HCT116 (cell line): Measurements from ENCODE around the gene WWOX. TPM values are rescaled to one million over a fixed set of nuclear protein-coding genes. Genes with fewer than 3 reads are reported as not detected.

ENCODE experiments used
- ATAC-seq: fragments of 200-7000 bp; cut with Tn5 transposase; 2 replicates; pipeline ENCODE4 v1.9.1; 2020; ENCODE audit warnings: mild to moderate bottlenecking, moderate library complexity
- BruUV-seq: library from RNA; stranded (reverse); fragments of 400-500 nt; replicated peaks from 2 replicates; lab custom pipeline; 2021; lab: Mats Ljungman, UMichigan
- CTCF ChIA-PET: fragments of 300-600 bp; sonication (Branson Sonifier 250); formaldehyde crosslinking; loops from one replicate; lab custom pipeline; 2021; ENCODE audit warnings: antibody characterized with exemption; lab: Charles Lee
- POLR2A ChIA-PET: fragments of 300-600, 350-600 bp; sonication (Branson Sonifier 250); formaldehyde crosslinking; loops from one replicate; lab custom pipeline; 2021; ENCODE audit warnings: antibody characterized with exemption; lab: Charles Lee
- RAD21 ChIA-PET, 2 experiments: fragments of 300-600 bp; sonication (Branson Sonifier 250); formaldehyde crosslinking; loops; one replicate each; lab custom pipeline; 2023; ENCODE audit warnings: low total read pairs in 2 of 2; ENCODE audit not compliant: uncharacterized antibody in 2 of 2, unreplicated experiment in 2 of 2, low non-redundant PET in 1 of 2; lab: Charles Lee
- DNase-seq: peaks from one replicate; pipeline ENCODE4 v3.0.0-alpha.2; 2010; ENCODE audit warnings: low read depth, low spot score
- H2AFZ ChIP-seq: fragments of 200-600 bp; shearing (Covaris generic), sonication (generic); 2 replicates; pipeline ENCODE4 v1.6.1; 2017; ENCODE audit warnings: low read depth, mixed run types, mixed read lengths, antibody characterized with exemption, low read length; ENCODE audit not compliant: poor library complexity, severe bottlenecking
- H3K27ac ChIP-seq: 2 replicates; pipeline ENCODE4 v1.5.1; 2012; ENCODE audit warnings: low read depth, low read length
- H3K27me3 ChIP-seq: fragments of 200-600 bp; sonication (generic); 2 replicates; pipeline ENCODE4 v1.6.1; 2016; ENCODE audit warnings: mixed run types, low read length, mixed read lengths; ENCODE audit not compliant: insufficient read depth
- H3K36me3 ChIP-seq, 2 experiments: fragments of 200-500 bp in 1 of 2; fragments of 200-600 bp in 1 of 2; sonication (Bioruptor generic) in 1 of 2; sonication (generic) in 1 of 2; 2 replicates each; pipeline versions ENCODE4 v1.5.1 to v1.6.1; 2014 to 2016; ENCODE audit warnings: low read length in 2 of 2, inconsistent platforms in 1 of 2, mixed read lengths in 1 of 2, mixed run types in 1 of 2; ENCODE audit not compliant: insufficient read depth in 2 of 2, control insufficient read depth in 1 of 2
- H3K4me1 ChIP-seq, 2 experiments: fragments of 200-600 bp in 1 of 2; sonication (generic) in 1 of 2; 2 replicates each; pipeline versions ENCODE4 v1.5.1 to v1.6.1; 2012 to 2017; ENCODE audit warnings: low read length in 2 of 2, inconsistent platforms in 1 of 2, mild to moderate bottlenecking in 1 of 2, mixed read lengths in 1 of 2, mixed run types in 1 of 2, moderate library complexity in 1 of 2; ENCODE audit not compliant: insufficient read depth in 2 of 2, control insufficient read depth in 1 of 2
- H3K4me2 ChIP-seq: fragments of 200-600 bp; sonication (generic); 2 replicates; pipeline ENCODE4 v1.6.1; 2017; ENCODE audit warnings: mixed run types, low read length, mixed read lengths
- H3K4me3 ChIP-seq, 2 experiments: fragments of 200-600 bp in 1 of 2; sonication (generic) in 1 of 2; replicated peaks in 1 of 2; 2 replicates each; pipeline ENCODE4 v1.5.1; 2011 to 2016; ENCODE audit warnings: low read length in 2 of 2, control low read depth in 1 of 2, low read depth in 1 of 2, mild to moderate bottlenecking in 1 of 2, mixed read lengths in 1 of 2, mixed run types in 1 of 2
- H3K79me2 ChIP-seq: fragments of 200-600 bp; sonication (generic); 2 replicates; pipeline ENCODE4 v1.6.1; 2017; ENCODE audit warnings: mild to moderate bottlenecking, mixed run types, low read length, moderate library complexity, mixed read lengths; ENCODE audit not compliant: insufficient read depth
- H3K9ac ChIP-seq: fragments of 200-600 bp; sonication (generic); 2 replicates; pipeline ENCODE4 v1.6.1; 2016; ENCODE audit warnings: low read length, mixed read lengths
- H3K9me2 ChIP-seq: fragments of 200-600 bp; sonication (generic), shearing (Covaris generic); 2 replicates; pipeline ENCODE4 v1.6.1; 2017; ENCODE audit warnings: mixed run types, mild to moderate bottlenecking, moderate library complexity; ENCODE audit not compliant: insufficient read depth
- H3K9me3 ChIP-seq, 2 experiments: fragments of 200-500 bp in 1 of 2; fragments of 200-600 bp in 1 of 2; sonication (Bioruptor generic) in 1 of 2; sonication (generic) in 1 of 2; 2 replicates each; pipeline ENCODE4 v1.6.1; 2014 to 2017; ENCODE audit warnings: low read length in 2 of 2, mixed read lengths in 2 of 2, inconsistent platforms in 1 of 2, low read depth in 1 of 2, mild to moderate bottlenecking in 1 of 2, mixed run types in 1 of 2, moderate library complexity in 1 of 2; ENCODE audit not compliant: control insufficient read depth in 1 of 2, insufficient read depth in 1 of 2
- H4K20me1 ChIP-seq: fragments of 200-600 bp; sonication (generic), shearing (Covaris generic); 2 replicates; pipeline ENCODE4 v1.6.1; 2017; ENCODE audit warnings: mixed run types, mild to moderate bottlenecking, moderate library complexity; ENCODE audit not compliant: insufficient read depth
- ELF1 ChIP-seq: IDR thresholded peaks from 2 replicates; pipeline ENCODE4 v1.6.1; 2012; ENCODE audit warnings: low read depth, borderline replicate concordance
- EZH2phosphoT487 ChIP-seq: fragments of 200-600 bp; IDR thresholded peaks from 2 replicates; pipeline ENCODE4 v1.6.1; 2018; ENCODE audit warnings: antibody characterized with exemption, borderline replicate concordance
- POLR2A ChIP-seq: IDR thresholded peaks from 2 replicates; pipeline ENCODE4 v1.7.0; 2011; ENCODE audit warnings: borderline replicate concordance; ENCODE audit not compliant: insufficient read depth, insufficient read length; ENCODE audit errors: extremely low read depth
- POLR2AphosphoS5 ChIP-seq: IDR thresholded peaks from 2 replicates; pipeline ENCODE4 v1.6.1; 2011; ENCODE audit warnings: mild to moderate bottlenecking, low read depth, low read length, moderate library complexity
- REST ChIP-seq: IDR thresholded peaks from 2 replicates; pipeline ENCODE4 v1.6.1; 2012; ENCODE audit warnings: low read depth
- SIN3A ChIP-seq: IDR thresholded peaks from 2 replicates; pipeline ENCODE4 v1.6.1; 2012; ENCODE audit warnings: low read depth
- SP1 ChIP-seq: IDR thresholded peaks from 2 replicates; pipeline ENCODE4 v1.6.1; 2012; ENCODE audit warnings: low read depth
- SRF ChIP-seq: IDR thresholded peaks from 2 replicates; pipeline ENCODE4 v1.6.1; 2012; ENCODE audit warnings: low read depth
- TCF7L2 ChIP-seq: IDR thresholded peaks from 2 replicates; pipeline ENCODE4 v1.7.0; 2011; ENCODE audit warnings: borderline replicate concordance, inconsistent platforms; ENCODE audit not compliant: insufficient read depth, insufficient read length; ENCODE audit errors: extremely low read depth
- YY1 ChIP-seq: IDR thresholded peaks from 2 replicates; pipeline ENCODE4 v1.6.1; 2011; ENCODE audit warnings: low read length, low read depth, moderate library complexity, mild to moderate bottlenecking; ENCODE audit not compliant: insufficient replicate concordance; ENCODE audit errors: extremely low read depth
- ZBTB33 ChIP-seq: IDR thresholded peaks from 2 replicates; pipeline ENCODE4 v1.6.1; 2011; ENCODE audit warnings: mild to moderate bottlenecking, low read length, moderate library complexity; ENCODE audit not compliant: insufficient replicate concordance; ENCODE audit errors: extremely low read depth
- ZFX ChIP-seq: fragments of 450-650 bp; IDR thresholded peaks from 2 replicates; pipeline ENCODE4 v1.6.1; 2017
- ZNF274 ChIP-seq: fragments of 200-500 bp; sonication (Bioruptor generic); IDR thresholded peaks from 2 replicates; pipeline ENCODE4 v1.6.1; 2014; ENCODE audit warnings: mild to moderate bottlenecking, low read depth, low read length, inconsistent platforms
- intact Hi-C: fragments of 100-400 bp; cut with micrococcal nuclease; formaldehyde crosslinking; loops from 2 replicates; pipeline ENCODE4 v1.10.0; 2022
- total RNA-seq: library from RNA; stranded (reverse); gene quantifications from one replicate; pipeline ENCODE4 v1.2.1, GENCODE V29; 2021; ENCODE audit not compliant: unreplicated experiment
- TF ChIP-seq, protein P1 (sequence below), 3 experiments: fragments of 200-600 bp in 1 of 3; sonication (generic) in 1 of 3; IDR thresholded peaks in 2 of 3; conservative IDR thresholded peaks in 1 of 3; 2 replicates each; pipeline ENCODE4 v1.5.1; 2012 to 2017; ENCODE audit warnings: low read depth in 2 of 3, low read length in 2 of 3, antibody characterized with exemption in 1 of 3, borderline replicate concordance in 1 of 3, control low read depth in 1 of 3, mild to moderate bottlenecking in 1 of 3, mixed read lengths in 1 of 3, mixed run types in 1 of 3, moderate library complexity in 1 of 3; ENCODE audit not compliant: insufficient read depth in 1 of 3
- TF ChIP-seq, protein P2 (sequence below): IDR thresholded peaks from 2 replicates; pipeline ENCODE4 v1.6.1; 2012

Gene WWOX
- total RNA-seq, 1 experiment from 2014 or later, result 13.7 TPM

- POLR2A ChIA-PET, result no interaction called here
- no peak overlapping the region for H3K4me2 ChIP-seq
- no peaks in the 10 kb centered on the region for H3K36me3 ChIP-seq
- H3K79me2 ChIP-seq, result no peaks in the 10 kb centered on the region
- H3K4me3 ChIP-seq, result no peak overlapping the region
- intact Hi-C loops, result no loop called here
- H3K27ac ChIP-seq, result no peak overlapping the region
- DNase-seq (no peak), ATAC-seq (no peak)
- RAD21 ChIA-PET, result no interaction called here
- no peaks in the 10 kb centered on the region for H3K27me3 ChIP-seq
- no peaks in the 10 kb centered on the region for H3K9me2 ChIP-seq
- no peaks in the 10 kb centered on the region for H4K20me1 ChIP-seq
- no peak overlapping the region for H3K9ac ChIP-seq
- TF ChIP-seq YY1 (no peak), TCF7L2 (no peak), SP1 (no peak), REST (no peak), POLR2AphosphoS5 (no peak), EZH2phosphoT487 (no peak), ZBTB33 (no peak), ELF1 (no peak), SRF (no peak), ZNF274 (no peak), ZFX (no peak), POLR2A (no peak), SIN3A (no peak)
- TF ChIP-seq, protein P1, sequence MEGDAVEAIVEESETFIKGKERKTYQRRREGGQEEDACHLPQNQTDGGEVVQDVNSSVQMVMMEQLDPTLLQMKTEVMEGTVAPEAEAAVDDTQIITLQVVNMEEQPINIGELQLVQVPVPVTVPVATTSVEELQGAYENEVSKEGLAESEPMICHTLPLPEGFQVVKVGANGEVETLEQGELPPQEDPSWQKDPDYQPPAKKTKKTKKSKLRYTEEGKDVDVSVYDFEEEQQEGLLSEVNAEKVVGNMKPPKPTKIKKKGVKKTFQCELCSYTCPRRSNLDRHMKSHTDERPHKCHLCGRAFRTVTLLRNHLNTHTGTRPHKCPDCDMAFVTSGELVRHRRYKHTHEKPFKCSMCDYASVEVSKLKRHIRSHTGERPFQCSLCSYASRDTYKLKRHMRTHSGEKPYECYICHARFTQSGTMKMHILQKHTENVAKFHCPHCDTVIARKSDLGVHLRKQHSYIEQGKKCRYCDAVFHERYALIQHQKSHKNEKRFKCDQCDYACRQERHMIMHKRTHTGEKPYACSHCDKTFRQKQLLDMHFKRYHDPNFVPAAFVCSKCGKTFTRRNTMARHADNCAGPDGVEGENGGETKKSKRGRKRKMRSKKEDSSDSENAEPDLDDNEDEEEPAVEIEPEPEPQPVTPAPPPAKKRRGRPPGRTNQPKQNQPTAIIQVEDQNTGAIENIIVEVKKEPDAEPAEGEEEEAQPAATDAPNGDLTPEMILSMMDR (IDR thresholded peaks at IDR 0.05 in 2 of 3, conservative IDR thresholded peaks at IDR 0.05 in 1 of 3; ENCODE audit: borderline replicate concordance in 1 of 3, insufficient read depth in 1 of 3, low read depth in 2 of 3, low read length in 2 of 3), result no peak
- TF ChIP-seq, protein P2, sequence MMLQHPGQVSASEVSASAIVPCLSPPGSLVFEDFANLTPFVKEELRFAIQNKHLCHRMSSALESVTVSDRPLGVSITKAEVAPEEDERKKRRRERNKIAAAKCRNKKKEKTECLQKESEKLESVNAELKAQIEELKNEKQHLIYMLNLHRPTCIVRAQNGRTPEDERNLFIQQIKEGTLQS, result no peak
- H3K9me3 ChIP-seq, result no peaks in the 10 kb centered on the region
- CTCF ChIA-PET, result no interaction called here
- no peak overlapping the region for H2AFZ ChIP-seq
- BruUV-seq, result no TSS peak
- H3K4me1 ChIP-seq, result no peaks in the 10 kb centered on the region
Measured at GRCh38 chr16:78645657-78646056, 546.2 kb downstream of the WWOX start.
